Measurements from ENCODE around the gene VILL. TPM values are rescaled to one million over a fixed set of nuclear protein-coding genes. Genes with fewer than 3 reads are reported as not detected.

VILL gene
- total RNA-seq, 1 experiment from 2014 or later: 1.2 TPM

DNA sequence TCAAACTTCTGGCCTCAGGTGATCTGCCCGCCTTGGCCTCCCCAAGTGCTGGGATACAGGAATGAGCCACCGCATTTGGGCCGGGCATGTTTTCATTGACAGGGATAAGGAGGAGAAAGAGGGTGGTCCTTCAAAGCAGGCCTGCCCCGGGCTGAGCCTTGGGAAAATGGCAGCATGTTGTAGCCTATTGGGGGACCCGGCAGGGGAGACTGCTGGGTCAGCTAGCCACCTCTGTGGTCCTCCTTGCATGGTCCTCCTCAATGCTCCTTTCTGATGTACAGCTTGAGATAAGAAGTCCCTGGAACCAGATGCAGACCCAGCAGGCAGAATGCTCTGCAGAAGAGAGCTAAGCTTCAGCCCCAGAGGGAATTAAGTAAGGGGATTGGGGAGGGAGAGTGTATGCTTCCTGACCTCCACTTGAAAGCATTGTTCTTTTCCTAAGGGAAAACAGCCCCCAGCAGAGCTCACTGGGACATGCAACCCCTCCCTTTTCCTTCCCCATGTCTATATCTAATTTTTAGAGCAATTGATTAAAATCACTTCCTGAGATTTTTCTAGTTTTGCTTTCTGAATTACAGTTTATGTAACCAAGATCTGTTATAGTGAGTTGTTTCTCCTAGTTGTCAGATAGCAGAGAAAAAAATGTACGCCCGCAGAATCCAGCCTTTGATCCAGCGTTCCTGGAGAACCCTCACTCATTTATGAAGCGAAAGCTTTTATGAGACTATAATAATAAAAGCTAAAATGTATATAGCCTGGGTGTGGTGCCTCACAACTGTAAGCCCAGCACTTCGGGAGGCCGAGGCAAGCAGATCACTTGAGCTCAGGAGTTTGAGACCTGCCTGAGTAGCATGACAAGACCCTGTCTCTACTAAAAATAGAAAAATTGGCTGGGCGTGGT, 48.7 kb upstream of the VILL start:
- CTCF ChIA-PET: no interaction called here
- intact Hi-C loops (cut with micrococcal nuclease): no loop called here
- H3K27ac ChIP-seq (ENCODE audit: low read depth, low read length): no peak overlapping the region

More for the DNA sequence above, 48.7 kb upstream of the VILL start:
- Histone ChIP-seq H3K36me3 (ENCODE audit: control insufficient read depth in 1 of 2, insufficient read depth in 2 of 2, low read length in 2 of 2) (no peaks in the 10 kb centered on the region), H3K27me3 (ENCODE audit: insufficient read depth, low read length) (no peaks in the 10 kb centered on the region), H4K20me1 (ENCODE audit: insufficient read depth) (no peaks in the 10 kb centered on the region), H3K4me1 (ENCODE audit: control insufficient read depth in 1 of 2, insufficient read depth in 2 of 2, low read length in 2 of 2) (peaks cover 66 to 72% of the 10 kb centered on the region in 2 experiments), H3K4me3 (replicated peaks in 1 of 2; ENCODE audit: low read depth in 1 of 2, low read length in 2 of 2) (no peak overlapping the region), H3K9ac (ENCODE audit: low read length) (no peak overlapping the region), H3K9me3 (ENCODE audit: control insufficient read depth in 1 of 2, insufficient read depth in 1 of 2, low read depth in 1 of 2, low read length in 2 of 2) (no peaks in the 10 kb centered on the region), H2AFZ (ENCODE audit: low read depth, low read length, poor library complexity, severe bottlenecking) (no peak overlapping the region), H3K4me2 (ENCODE audit: low read length) (no peak overlapping the region), H3K9me2 (ENCODE audit: insufficient read depth) (no peaks in the 10 kb centered on the region), H3K79me2 (ENCODE audit: insufficient read depth, low read length) (peaks cover 9% of the 10 kb centered on the region; the same call in 1 of the 2 replicates)
- no TSS peak for BruUV-seq (replicated peaks)
- ChIA-PET POLR2A (no interaction called here), RAD21 (ENCODE audit: low non-redundant PET in 1 of 2, low total read pairs in 2 of 2, uncharacterized antibody in 2 of 2, unreplicated experiment in 2 of 2) (no interaction called here)
- ATAC-seq (no peak), DNase-seq (ENCODE audit: low read depth, low spot score) (no peak)
- TF ChIP-seq JUND (IDR thresholded peaks at IDR 0.05) (no peak), TCF7L2 (IDR thresholded peaks at IDR 0.05; ENCODE audit: borderline replicate concordance, extremely low read depth, insufficient read depth, insufficient read length) (no peak), FOSL1 (IDR thresholded peaks at IDR 0.05; ENCODE audit: low read depth) (no peak), POLR2A (IDR thresholded peaks at IDR 0.05; ENCODE audit: borderline replicate concordance, extremely low read depth, insufficient read depth, insufficient read length) (no peak), EGR1 (IDR thresholded peaks at IDR 0.05; ENCODE audit: low read depth) (no peak), SP1 (IDR thresholded peaks at IDR 0.05; ENCODE audit: low read depth) (no peak), ZFX (IDR thresholded peaks at IDR 0.05) (no peak), POLR2AphosphoS5 (IDR thresholded peaks at IDR 0.05; ENCODE audit: low read depth, low read length) (no peak), RAD21 (IDR thresholded peaks at IDR 0.05; ENCODE audit: low read depth) (no peak), CEBPB (IDR thresholded peaks at IDR 0.05; ENCODE audit: low read depth) (no peak), ZNF274 (IDR thresholded peaks at IDR 0.05; ENCODE audit: low read depth, low read length) (no peak), EZH2phosphoT487 (IDR thresholded peaks at IDR 0.05; ENCODE audit: borderline replicate concordance) (no peak), SRF (IDR thresholded peaks at IDR 0.05; ENCODE audit: low read depth) (no peak)
- TF ChIP-seq, protein P1, sequence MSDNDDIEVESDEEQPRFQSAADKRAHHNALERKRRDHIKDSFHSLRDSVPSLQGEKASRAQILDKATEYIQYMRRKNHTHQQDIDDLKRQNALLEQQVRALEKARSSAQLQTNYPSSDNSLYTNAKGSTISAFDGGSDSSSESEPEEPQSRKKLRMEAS (IDR thresholded peaks at IDR 0.05): no peak
- TF ChIP-seq, protein P2, sequence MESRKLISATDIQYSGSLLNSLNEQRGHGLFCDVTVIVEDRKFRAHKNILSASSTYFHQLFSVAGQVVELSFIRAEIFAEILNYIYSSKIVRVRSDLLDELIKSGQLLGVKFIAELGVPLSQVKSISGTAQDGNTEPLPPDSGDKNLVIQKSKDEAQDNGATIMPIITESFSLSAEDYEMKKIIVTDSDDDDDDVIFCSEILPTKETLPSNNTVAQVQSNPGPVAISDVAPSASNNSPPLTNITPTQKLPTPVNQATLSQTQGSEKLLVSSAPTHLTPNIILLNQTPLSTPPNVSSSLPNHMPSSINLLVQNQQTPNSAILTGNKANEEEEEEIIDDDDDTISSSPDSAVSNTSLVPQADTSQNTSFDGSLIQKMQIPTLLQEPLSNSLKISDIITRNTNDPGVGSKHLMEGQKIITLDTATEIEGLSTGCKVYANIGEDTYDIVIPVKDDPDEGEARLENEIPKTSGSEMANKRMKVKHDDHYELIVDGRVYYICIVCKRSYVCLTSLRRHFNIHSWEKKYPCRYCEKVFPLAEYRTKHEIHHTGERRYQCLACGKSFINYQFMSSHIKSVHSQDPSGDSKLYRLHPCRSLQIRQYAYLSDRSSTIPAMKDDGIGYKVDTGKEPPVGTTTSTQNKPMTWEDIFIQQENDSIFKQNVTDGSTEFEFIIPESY (IDR thresholded peaks at IDR 0.05; ENCODE audit: extremely low read depth, insufficient replicate concordance, low read length): no peak
- TF ChIP-seq, protein P3, sequence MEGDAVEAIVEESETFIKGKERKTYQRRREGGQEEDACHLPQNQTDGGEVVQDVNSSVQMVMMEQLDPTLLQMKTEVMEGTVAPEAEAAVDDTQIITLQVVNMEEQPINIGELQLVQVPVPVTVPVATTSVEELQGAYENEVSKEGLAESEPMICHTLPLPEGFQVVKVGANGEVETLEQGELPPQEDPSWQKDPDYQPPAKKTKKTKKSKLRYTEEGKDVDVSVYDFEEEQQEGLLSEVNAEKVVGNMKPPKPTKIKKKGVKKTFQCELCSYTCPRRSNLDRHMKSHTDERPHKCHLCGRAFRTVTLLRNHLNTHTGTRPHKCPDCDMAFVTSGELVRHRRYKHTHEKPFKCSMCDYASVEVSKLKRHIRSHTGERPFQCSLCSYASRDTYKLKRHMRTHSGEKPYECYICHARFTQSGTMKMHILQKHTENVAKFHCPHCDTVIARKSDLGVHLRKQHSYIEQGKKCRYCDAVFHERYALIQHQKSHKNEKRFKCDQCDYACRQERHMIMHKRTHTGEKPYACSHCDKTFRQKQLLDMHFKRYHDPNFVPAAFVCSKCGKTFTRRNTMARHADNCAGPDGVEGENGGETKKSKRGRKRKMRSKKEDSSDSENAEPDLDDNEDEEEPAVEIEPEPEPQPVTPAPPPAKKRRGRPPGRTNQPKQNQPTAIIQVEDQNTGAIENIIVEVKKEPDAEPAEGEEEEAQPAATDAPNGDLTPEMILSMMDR (IDR thresholded peaks at IDR 0.05 in 2 of 3, conservative IDR thresholded peaks at IDR 0.05 in 1 of 3; ENCODE audit: borderline replicate concordance in 1 of 3, insufficient read depth in 1 of 3, low read depth in 2 of 3, low read length in 2 of 3): no peak
